Motor neuron (in vitro differentiated cells): ENCODE measurements around the gene HSPBAP1. TPM values are rescaled to one million over a fixed set of nuclear protein-coding genes. Genes with fewer than 3 reads are reported as not detected.
"Not testable (repeated sequence)": the region's sequence is repeated elsewhere in the genome, so short reads cannot be mapped to it uniquely, and the experiment has no call there.

ENCODE experiments used
- ATAC-seq, 8 experiments: fragments of 200-7000 bp; cut with Tn5 transposase; replicated peaks in 6 of 8; 2 replicates each; pipeline ENCODE4 v1.8.0; 2021; ENCODE audit warnings: mild to moderate bottlenecking in 8 of 8, moderate library complexity in 8 of 8
- H3K27ac ChIP-seq, 2 donors: fragments of 250-450 bp; sonication (Bioruptor Pico); 2 replicates each; pipeline ENCODE4 v1.9.0; 2021; ENCODE audit warnings: antibody characterized with exemption in 2 of 2, mild to moderate bottlenecking in 2 of 2, moderate library complexity in 1 of 2
- H3K4me1 ChIP-seq, 2 donors: fragments of 250-450 bp; sonication (Bioruptor Pico); replicated peaks in 1 of 2; 2 replicates each; pipeline ENCODE4 v1.6.1; 2021; ENCODE audit warnings: antibody characterized with exemption in 2 of 2, mild to moderate bottlenecking in 2 of 2, moderate library complexity in 1 of 2
- H3K4me3 ChIP-seq, 5 donors: fragments of 250-450 bp; sonication (Bioruptor Pico); 2 replicates each; pipeline ENCODE4 v1.9.0; 2021; ENCODE audit warnings: antibody characterized with exemption in 5 of 5, mild to moderate bottlenecking in 5 of 5, moderate library complexity in 4 of 5
- WGBS, 10 experiments: fragments of 450-650 bp; shearing (Covaris generic); methylation state at CpG; one replicate each; pipeline ENCODE4 v1.0.0; 2022; 5-methylcytosine and 5-hydroxymethylcytosine counted together
- in situ Hi-C, 9 experiments: fragments of 400-800 bp; cut with MboI; loops; one replicate each; pipeline ENCODE4 v1.15.0; 2021; ENCODE audit warnings: low sequenced_read_pairs in 9 of 9, low pct_unique_long_range_greater_than_20kb in 2 of 9; ENCODE audit not compliant: unreplicated experiment in 9 of 9
- total RNA-seq, 8 experiments: library from RNA; unstranded; fragments of 300-600 nt; gene quantifications; 2 replicates each; pipeline versions ENCODE4 v1.2.3 to v1.2.4, GENCODE V29; 2022

The HSPBAP1 gene
- total RNA-seq, 8 experiments from 2014 or later = 4.3 to 37.5 (median 7.2) TPM

GRCh38 chr3:122748347-122748746 lies 45.3 kb downstream of the HSPBAP1 start:
- in situ Hi-C loops = no loop called here
- no peak for ATAC-seq
- Histone ChIP-seq H3K27ac (no peak overlapping the region), H3K4me1 (no peaks in the 10 kb centered on the region), H3K4me3 (no peak overlapping the region)
- 88 to 100% (median 100%) methylated on average over 1 of the region's 1 CpG; no CpG with 5 or more reads in 2 of the 10 experiments for WGBS, 10 experiments

- H3K27ac ChIP-seq, H3K4me3 ChIP-seq, H3K4me1 ChIP-seq, in situ Hi-C loops, ATAC-seq: not testable (repeated sequence)
- WGBS, 10 experiments = no CpG with 5 or more reads among the region's 35 CpGs
Measured at GRCh38 chr3:122747295-122747694, 46.3 kb downstream of the HSPBAP1 start.

GRCh38 chr3:122745369-122746021 lies 48.1 kb downstream of the HSPBAP1 start:
- ATAC-seq = peak in 7 of 8 experiments; percentile 54 to 86 (median 81)
- in situ Hi-C loops = no loop called here
- no peak overlapping the region for H3K27ac ChIP-seq
- H3K4me3 ChIP-seq = peak overlapping the region in 2 of 5 donors; percentile 15 to 28
- 60 to 100% (median 95%) methylated on average over 1 to 4 of the region's 4 CpGs; no CpG with 5 or more reads in 3 of the 10 experiments for WGBS, 10 experiments
- no peaks in the 10 kb centered on the region for H3K4me1 ChIP-seq

GRCh38 chr3:122743581-122744120 lies 50.0 kb downstream of the HSPBAP1 start:
- 72 to 100% (median 88%) methylated on average over 1 to 4 of the region's 4 CpGs for WGBS, 10 experiments
- ATAC-seq = no peak
- H3K4me1 ChIP-seq = no peaks in the 10 kb centered on the region

GRCh38 chr3:122742234-122742633 lies 51.4 kb downstream of the HSPBAP1 start:
- in situ Hi-C loops = no loop called here
- no peak for ATAC-seq
- Histone ChIP-seq H3K27ac (no peak overlapping the region), H3K4me3 (no peak overlapping the region), H3K4me1 (no peaks in the 10 kb centered on the region)

More at GRCh38 chr3:122743581-122744120, 50.0 kb downstream of the HSPBAP1 start:
- in situ Hi-C loops = no loop called here
- Histone ChIP-seq H3K4me3 (no peak overlapping the region), H3K27ac (no peak overlapping the region)

GRCh38 chr3:122739172-122739571 lies 54.5 kb downstream of the HSPBAP1 start:
- no peak for ATAC-seq
- H3K27ac ChIP-seq = no peak overlapping the region
- WGBS, 10 experiments = 39 to 100% (median 58%) methylated on average over 1 to 3 of the region's 3 CpGs; no CpG with 5 or more reads in 2 of the 10 experiments
- no peaks in the 10 kb centered on the region for H3K4me1 ChIP-seq
- in situ Hi-C loops = no loop called here
- no peak overlapping the region for H3K4me3 ChIP-seq

- WGBS, 10 experiments = 89 to 100% (median 96%) methylated on average over 1 to 4 of the region's 22 CpGs; no CpG with 5 or more reads in 4 of the 10 experiments
- H3K4me1 ChIP-seq, H3K4me3 ChIP-seq, ATAC-seq, H3K27ac ChIP-seq, in situ Hi-C loops: not testable (repeated sequence)
Measured at GRCh38 chr3:122732682-122733525, 60.7 kb downstream of the HSPBAP1 start.

GRCh38 chr3:122730240-122730639 lies 63.4 kb downstream of the HSPBAP1 start:
- WGBS, 10 experiments = 56 to 100% (median 93%) methylated on average over 1 to 4 of the region's 4 CpGs; no CpG with 5 or more reads in 4 of the 10 experiments
- Histone ChIP-seq H3K4me1 (no peaks in the 10 kb centered on the region), H3K4me3 (no peak overlapping the region), H3K27ac (no peak overlapping the region)
- no peak for ATAC-seq
- in situ Hi-C loops = no loop called here

- H3K27ac ChIP-seq = no peak overlapping the region
- H3K4me1 ChIP-seq = no peaks in the 10 kb centered on the region
- H3K4me3 ChIP-seq = no peak overlapping the region
- 75 to 100% (median 94%) methylated on average over 1 to 5 of the region's 8 CpGs; no CpG with 5 or more reads in 2 of the 10 experiments for WGBS, 10 experiments
- in situ Hi-C loops = no loop called here
- ATAC-seq = no peak
Measured at GRCh38 chr3:122728756-122729514, 64.7 kb downstream of the HSPBAP1 start.

- Histone ChIP-seq H3K4me1 (no peaks in the 10 kb centered on the region), H3K27ac (no peak overlapping the region), H3K4me3 (no peak overlapping the region)
- WGBS, 10 experiments = 79 to 100% (median 90%) methylated on average over 1 to 3 of the region's 3 CpGs
- ATAC-seq = no peak
- in situ Hi-C loops = no loop called here
Measured at GRCh38 chr3:122728186-122728585, 65.4 kb downstream of the HSPBAP1 start.

- no peak for ATAC-seq
- Histone ChIP-seq H3K27ac (no peak overlapping the region), H3K4me1 (no peaks in the 10 kb centered on the region), H3K4me3 (no peak overlapping the region)
- WGBS, 10 experiments = 17 to 100% (median 83%) methylated on average over 1 to 8 of the region's 9 CpGs; no CpG with 5 or more reads in 4 of the 10 experiments
- in situ Hi-C loops = no loop called here
Measured at GRCh38 chr3:122727766-122728165, 65.9 kb downstream of the HSPBAP1 start.

GRCh38 chr3:122727294-122727693 lies 66.3 kb downstream of the HSPBAP1 start:
- in situ Hi-C loops = no loop called here
- no peak for ATAC-seq
- Histone ChIP-seq H3K27ac (no peak overlapping the region), H3K4me1 (no peaks in the 10 kb centered on the region), H3K4me3 (no peak overlapping the region)
- WGBS, 10 experiments = 21 to 100% (median 88%) methylated on average over 1 to 3 of the region's 3 CpGs

GRCh38 chr3:122725106-122725505 lies 68.5 kb downstream of the HSPBAP1 start:
- H3K4me1 ChIP-seq = no peaks in the 10 kb centered on the region
- WGBS, 10 experiments = 80 to 87% (median 80%) methylated on average over 1 to 3 of the region's 20 CpGs; no CpG with 5 or more reads in 7 of the 10 experiments
- ATAC-seq = no peak
- H3K4me3 ChIP-seq = no peak overlapping the region
- in situ Hi-C loops = no loop called here
- no peak overlapping the region for H3K27ac ChIP-seq
